Fibroblast of lung (primary cell): ENCODE measurements around the gene JAG2.

Experiments
- CTCF ChIP-seq, 2 donors: IDR thresholded peaks in 1 of 2; conservative IDR thresholded peaks in 1 of 2; 1 replicate in 1 of 2; 2 replicates in 1 of 2; pipeline ENCODE4 v1.5.1; 2011 to 2012; ENCODE audit warnings: low read length in 2 of 2, control low read depth in 1 of 2, inconsistent platforms in 1 of 2, low read depth in 1 of 2, mild to moderate bottlenecking in 1 of 2
- EZH2 ChIP-seq: IDR thresholded peaks from 2 replicates; pipeline ENCODE4 v1.5.1; 2012; ENCODE audit warnings: low read length, control low read depth, mild to moderate bottlenecking; ENCODE audit errors: missing control alignments

DNA sequence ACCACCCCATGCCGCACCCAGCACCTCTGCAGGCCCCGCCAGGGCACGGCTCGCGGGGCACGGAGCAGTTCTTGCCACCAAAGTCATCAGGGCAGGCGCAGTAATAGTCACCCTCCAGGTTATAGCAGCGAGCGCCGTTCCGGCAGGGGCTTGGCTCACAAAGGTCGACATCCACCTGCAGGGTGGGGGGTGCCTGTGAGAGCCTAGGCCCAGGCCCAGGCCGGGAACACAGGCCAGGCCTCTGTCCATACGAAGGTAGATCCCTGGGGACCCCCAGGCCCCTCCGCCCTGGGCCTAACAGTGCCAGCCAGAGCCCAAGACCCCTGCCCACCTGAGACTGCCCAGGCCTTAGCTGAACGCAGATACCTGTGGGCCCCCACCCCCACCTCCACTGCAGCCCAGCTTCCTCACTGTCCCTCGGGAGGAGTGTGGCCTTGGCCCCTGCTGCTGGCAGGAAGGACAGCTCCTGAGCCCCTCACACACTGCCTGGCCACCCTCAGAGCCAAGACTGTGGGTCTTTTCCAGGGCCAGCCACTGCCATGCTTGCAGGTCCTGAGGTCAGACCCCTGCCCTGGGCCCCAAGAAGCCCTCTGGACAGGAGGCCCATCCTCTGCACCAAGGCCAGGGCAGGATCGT is 19.3 kb downstream of the JAG2 start:
- TF ChIP-seq CTCF (conservative IDR thresholded peaks at IDR 0.05 in 1 of 2, IDR thresholded peaks at IDR 0.05 in 1 of 2; ENCODE audit: low read depth in 1 of 2, low read length in 2 of 2), result no peak
- no peak for TF ChIP-seq EZH2
